ENCODE data around the gene ASIC3.

The ASIC3 gene

GRCh38 chr7:151080522-151081169 is 32.3 kb downstream of the ASIC3 start, which contains the start of gene FASTK:
Gene FASTK (minus strand): TSS chr7:151080809. CDS start chr7:151080766, 43 bp downstream.
- TF ChIP-seq, protein P1, sequence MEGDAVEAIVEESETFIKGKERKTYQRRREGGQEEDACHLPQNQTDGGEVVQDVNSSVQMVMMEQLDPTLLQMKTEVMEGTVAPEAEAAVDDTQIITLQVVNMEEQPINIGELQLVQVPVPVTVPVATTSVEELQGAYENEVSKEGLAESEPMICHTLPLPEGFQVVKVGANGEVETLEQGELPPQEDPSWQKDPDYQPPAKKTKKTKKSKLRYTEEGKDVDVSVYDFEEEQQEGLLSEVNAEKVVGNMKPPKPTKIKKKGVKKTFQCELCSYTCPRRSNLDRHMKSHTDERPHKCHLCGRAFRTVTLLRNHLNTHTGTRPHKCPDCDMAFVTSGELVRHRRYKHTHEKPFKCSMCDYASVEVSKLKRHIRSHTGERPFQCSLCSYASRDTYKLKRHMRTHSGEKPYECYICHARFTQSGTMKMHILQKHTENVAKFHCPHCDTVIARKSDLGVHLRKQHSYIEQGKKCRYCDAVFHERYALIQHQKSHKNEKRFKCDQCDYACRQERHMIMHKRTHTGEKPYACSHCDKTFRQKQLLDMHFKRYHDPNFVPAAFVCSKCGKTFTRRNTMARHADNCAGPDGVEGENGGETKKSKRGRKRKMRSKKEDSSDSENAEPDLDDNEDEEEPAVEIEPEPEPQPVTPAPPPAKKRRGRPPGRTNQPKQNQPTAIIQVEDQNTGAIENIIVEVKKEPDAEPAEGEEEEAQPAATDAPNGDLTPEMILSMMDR (IDR thresholded peaks at IDR 0.05; ENCODE audit: extremely low read depth, insufficient read depth, missing control alignments), result no peak
- in situ Hi-C loops (cut with MboI; ENCODE audit: low pct_unique_long_range_greater_than_20kb, low sequenced_read_pairs, unreplicated experiment), result no loop called here
- DNase-seq (ENCODE audit: low spot score), result peak; percentile 99

DNA sequence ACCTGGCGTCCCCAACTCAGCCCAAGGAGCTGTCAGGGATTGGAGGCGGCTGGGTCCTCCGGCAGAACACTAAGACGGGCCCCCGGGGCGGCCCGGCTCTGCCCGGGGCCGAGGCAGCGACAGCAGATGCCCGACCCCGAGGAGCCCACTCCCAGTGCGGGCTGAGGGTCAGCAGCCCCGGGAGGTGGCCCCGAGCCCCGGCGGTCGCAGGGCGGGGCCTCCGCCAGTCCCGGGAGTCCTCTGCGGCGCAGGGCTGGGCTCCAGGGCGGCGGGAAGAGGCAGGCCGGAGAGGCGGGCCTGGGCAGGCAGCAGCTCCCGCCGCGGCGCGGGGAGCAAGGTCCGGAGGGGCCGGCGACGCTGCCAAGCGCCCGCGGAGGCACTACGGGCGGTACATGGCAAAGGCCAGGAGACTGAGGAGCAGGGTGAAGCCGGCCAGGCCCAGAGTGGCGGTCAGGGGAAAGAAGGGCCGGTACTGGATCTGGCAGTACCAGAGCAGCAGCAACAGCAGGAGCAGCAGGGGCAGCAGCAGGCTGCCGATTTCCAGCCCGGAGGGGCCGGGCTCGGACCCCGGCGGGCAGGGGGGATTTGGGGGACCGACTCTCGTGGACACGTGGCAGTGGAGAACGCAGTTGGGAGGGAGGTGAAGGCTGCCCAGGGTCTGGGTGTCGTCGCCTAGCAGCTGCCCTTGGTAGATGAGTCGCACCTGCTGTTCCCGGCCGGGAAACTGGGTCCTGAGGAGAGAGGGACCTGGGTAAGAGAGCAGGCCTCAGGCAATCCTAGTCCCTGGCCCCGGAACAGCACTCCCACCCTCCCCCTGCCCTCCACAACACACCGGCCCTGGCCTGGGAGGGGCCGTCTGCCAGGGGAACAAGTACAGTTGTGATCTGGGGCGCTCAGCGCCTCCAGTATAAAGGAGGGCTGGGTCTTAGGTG is 33.1 kb downstream of the ASIC3 start:
- no peak for DNase-seq (ENCODE audit: low spot score)
- TF ChIP-seq, protein P1 (IDR thresholded peaks at IDR 0.05; ENCODE audit: extremely low read depth, insufficient read depth, missing control alignments), result no peak
- in situ Hi-C loops (cut with MboI; ENCODE audit: low pct_unique_long_range_greater_than_20kb, low sequenced_read_pairs, unreplicated experiment), result no loop called here

GRCh38 chr7:151082141-151083070 is 34.1 kb downstream of the ASIC3 start:
- in situ Hi-C loops (cut with MboI; ENCODE audit: low pct_unique_long_range_greater_than_20kb, low sequenced_read_pairs, unreplicated experiment), result no loop called here
- no peak for DNase-seq (ENCODE audit: low spot score)
- TF ChIP-seq, protein P1 (IDR thresholded peaks at IDR 0.05; ENCODE audit: extremely low read depth, insufficient read depth, missing control alignments), result no peak

- in situ Hi-C loops (cut with MboI; ENCODE audit: low pct_unique_long_range_greater_than_20kb, low sequenced_read_pairs, unreplicated experiment), result no loop called here
- DNase-seq (ENCODE audit: low spot score), result peak; percentile 90
- TF ChIP-seq, protein P1 (IDR thresholded peaks at IDR 0.05; ENCODE audit: extremely low read depth, insufficient read depth, missing control alignments), result no peak
These were observed 34.9 kb downstream of the ASIC3 start, which contains the start of gene TMUB1 for GRCh38 chr7:151083071-151083823. Gene TMUB1 (minus strand): TSS chr7:151083493. CDS start chr7:151082563, 930 bp downstream.

GRCh38 chr7:151083824-151084160 is 35.5 kb downstream of the ASIC3 start:
- DNase-seq (ENCODE audit: low spot score), result no peak
- TF ChIP-seq, protein P1 (IDR thresholded peaks at IDR 0.05; ENCODE audit: extremely low read depth, insufficient read depth, missing control alignments), result no peak
- in situ Hi-C loops (cut with MboI; ENCODE audit: low pct_unique_long_range_greater_than_20kb, low sequenced_read_pairs, unreplicated experiment), result no loop called here

All from GM13977 (cell line).